PC-3 (cell line): ENCODE data around the gene TMPRSS13.

ENCODE experiments used
- CTCF ChIP-seq: fragments of 300-600 bp; sonication (generic); conservative IDR thresholded peaks from 2 replicates; pipeline ENCODE4 v1.5.1; 2017; ENCODE audit warnings: antibody characterized with exemption, low read depth, mild to moderate bottlenecking, low read length
- EZH2phosphoT487 ChIP-seq: fragments of 300-600 bp; sonication (generic); IDR thresholded peaks from 2 replicates; pipeline ENCODE4 v1.6.1; 2018; ENCODE audit warnings: mild to moderate bottlenecking, antibody characterized with exemption, low read length, borderline replicate concordance

GRCh38 chr11:117892651-117893050 is 36.6 kb downstream of the TMPRSS13 start:
- TF ChIP-seq EZH2phosphoT487, result no peak
- TF ChIP-seq CTCF, result no peak
